ENCODE data around the gene SPATA3.

The SPATA3 gene

DNA sequence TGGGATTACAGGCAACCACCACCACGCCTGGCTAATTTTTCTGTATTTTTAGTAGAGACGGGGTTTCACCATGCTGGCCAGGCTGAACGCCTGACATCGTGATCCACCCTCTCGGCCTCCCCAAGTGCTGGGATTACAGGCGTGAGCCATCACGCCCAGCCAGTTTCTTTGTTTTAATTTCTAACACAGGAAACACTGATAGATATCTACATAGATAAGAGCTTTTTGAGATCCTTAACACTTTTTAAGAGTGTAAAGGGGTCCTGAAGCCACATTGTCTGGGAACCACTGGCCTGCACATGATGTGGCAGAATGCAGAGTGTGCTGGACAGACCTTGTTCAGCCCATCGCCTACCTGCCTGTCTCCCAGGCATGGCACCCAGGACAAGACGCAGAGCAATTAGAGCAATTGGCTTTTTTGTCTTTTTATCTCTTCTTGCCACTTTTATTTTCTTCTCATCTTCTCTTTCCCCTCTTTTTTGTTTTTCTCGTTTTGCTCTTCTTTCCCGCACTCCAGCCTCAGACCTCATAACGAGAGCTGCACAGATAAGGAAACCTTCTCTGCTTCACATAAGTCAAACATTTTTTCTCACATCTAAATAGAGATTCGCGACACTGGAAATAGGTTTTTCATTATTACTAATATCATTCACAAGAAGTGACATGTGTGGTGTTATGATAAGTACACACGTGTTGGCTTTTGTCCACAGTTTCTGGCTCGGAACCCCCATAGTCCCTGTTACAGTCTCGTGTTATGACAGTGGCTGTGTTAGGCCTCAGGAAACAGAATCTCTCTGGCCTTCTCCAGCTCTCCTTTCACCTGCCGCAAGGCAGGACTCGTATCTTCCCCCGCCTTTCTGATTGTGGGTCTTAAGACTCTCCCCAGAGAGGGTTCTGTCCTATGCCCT lies 45.7 kb upstream of the SPATA3 start:
- no peaks in the 10 kb centered on the region for H3K36me3 ChIP-seq (ENCODE audit: control insufficient read depth in 1 of 2, insufficient read depth in 2 of 2, low read length in 2 of 2)
- peak overlapping the region; percentile 78 for H2BK12ac ChIP-seq (ENCODE audit: low read length)
- WGBS (ENCODE audit: extremely low coverage, insufficient coverage, insufficient read length): no CpG with 5 or more reads among the region's 20 CpGs
- H4K12ac ChIP-seq (ENCODE audit: low read depth, low read length): no peak overlapping the region
- H3K9ac ChIP-seq (ENCODE audit: low read length): no peak overlapping the region
- peak overlapping the region; percentile 21 for H4K91ac ChIP-seq (ENCODE audit: low read depth, low read length)
- peak overlapping the region; percentile 11 for H2BK120ac ChIP-seq (ENCODE audit: insufficient read depth, low read length, poor library complexity)
- peak overlapping the region; percentile 22 for H4K8ac ChIP-seq (ENCODE audit: low read depth, low read length)
- no peak overlapping the region for H3K14ac ChIP-seq (ENCODE audit: low read length)
- DNase-seq: no peak
- H3K4me1 ChIP-seq (ENCODE audit: control insufficient read depth in 1 of 2, insufficient read depth in 2 of 2, low read length in 2 of 2): peaks cover 11 to 25% of the 10 kb centered on the region in 2 experiments
- no peak overlapping the region for H3K4me2 ChIP-seq (ENCODE audit: low read length)
- peaks cover 8% of the 10 kb centered on the region for H3K79me1 ChIP-seq (ENCODE audit: low read length)
- peaks cover 5% of the 10 kb centered on the region for H3K9me3 ChIP-seq (ENCODE audit: insufficient read depth, low read depth, low read length)
- no peaks in the 10 kb centered on the region for H3K79me2 ChIP-seq (ENCODE audit: control insufficient read depth, insufficient read depth, low read length, poor library complexity)
- H3K4me3 ChIP-seq (ENCODE audit: low read depth, low read length): no peak overlapping the region
- no peak overlapping the region for H3K18ac ChIP-seq (ENCODE audit: low read length)
- no peak overlapping the region for H2AK5ac ChIP-seq (ENCODE audit: low read length)
- no peak overlapping the region for H3K27ac ChIP-seq (ENCODE audit: low read depth, low read length)
- no peak overlapping the region for H2BK5ac ChIP-seq (ENCODE audit: low read depth, low read length, poor library complexity)
- H3K4ac ChIP-seq (ENCODE audit: low read depth, low read length): no peak overlapping the region
- H2AFZ ChIP-seq (ENCODE audit: insufficient read depth, low read length, poor library complexity): no peak overlapping the region
- no peaks in the 10 kb centered on the region for H3K27me3 ChIP-seq (ENCODE audit: insufficient read depth, low read length)
- H3K23ac ChIP-seq (ENCODE audit: low read length): no peak overlapping the region

DNA sequence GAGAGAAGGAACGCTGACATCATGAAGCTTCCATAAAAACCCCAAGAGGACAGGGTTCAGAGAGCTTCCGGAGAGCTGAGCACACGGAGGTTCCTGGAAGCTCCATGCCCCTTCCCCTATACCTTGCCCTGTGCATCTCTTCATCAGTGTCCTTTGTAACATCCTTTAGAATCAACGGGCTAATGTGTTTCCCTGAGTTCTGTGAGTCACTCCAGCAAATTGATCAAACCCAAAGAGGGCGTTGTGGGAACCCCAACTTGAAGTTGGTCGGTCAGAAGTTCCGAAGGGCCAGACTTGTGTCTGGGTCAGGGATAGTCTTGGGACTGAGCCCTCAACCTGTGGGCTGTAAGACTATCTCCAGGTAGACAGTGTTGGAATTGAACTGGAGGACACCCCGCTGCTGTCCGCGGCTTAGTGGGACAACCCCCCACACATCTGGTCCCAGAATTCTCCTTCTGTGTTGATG lies 45.0 kb upstream of the SPATA3 start:
- H3K4me2 ChIP-seq (ENCODE audit: low read length): no peak overlapping the region
- H2BK12ac ChIP-seq (ENCODE audit: low read length): peak overlapping the region; percentile 79
- H3K18ac ChIP-seq (ENCODE audit: low read length): no peak overlapping the region
- no peak overlapping the region for H2AFZ ChIP-seq (ENCODE audit: insufficient read depth, low read length, poor library complexity)
- peak overlapping the region; percentile 40 for H4K91ac ChIP-seq (ENCODE audit: low read depth, low read length)
- peak overlapping the region; percentile 48 for H3K4ac ChIP-seq (ENCODE audit: low read depth, low read length)
- H4K12ac ChIP-seq (ENCODE audit: low read depth, low read length): no peak overlapping the region
- H4K8ac ChIP-seq (ENCODE audit: low read depth, low read length): peak overlapping the region; percentile 22
- no peaks in the 10 kb centered on the region for H3K27me3 ChIP-seq (ENCODE audit: insufficient read depth, low read length)
- no peak overlapping the region for H3K27ac ChIP-seq (ENCODE audit: low read depth, low read length)
- H3K9ac ChIP-seq (ENCODE audit: low read length): no peak overlapping the region
- no peak overlapping the region for H3K23ac ChIP-seq (ENCODE audit: low read length)
- H3K4me3 ChIP-seq (ENCODE audit: low read depth, low read length): no peak overlapping the region
- H2BK5ac ChIP-seq (ENCODE audit: low read depth, low read length, poor library complexity): no peak overlapping the region
- H2AK5ac ChIP-seq (ENCODE audit: low read length): peak overlapping the region; percentile 15
- peaks cover 11 to 24% of the 10 kb centered on the region in 2 experiments for H3K4me1 ChIP-seq (ENCODE audit: control insufficient read depth in 1 of 2, insufficient read depth in 2 of 2, low read length in 2 of 2)
- no CpG with 5 or more reads among the region's 10 CpGs for WGBS (ENCODE audit: extremely low coverage, insufficient coverage, insufficient read length)
- H2BK120ac ChIP-seq (ENCODE audit: insufficient read depth, low read length, poor library complexity): peak overlapping the region; percentile 38
- peaks cover 7% of the 10 kb centered on the region for H3K79me1 ChIP-seq (ENCODE audit: low read length)
- DNase-seq: no peak
- no peaks in the 10 kb centered on the region for H3K36me3 ChIP-seq (ENCODE audit: control insufficient read depth in 1 of 2, insufficient read depth in 2 of 2, low read length in 2 of 2)
- peaks cover 5% of the 10 kb centered on the region for H3K9me3 ChIP-seq (ENCODE audit: insufficient read depth, low read depth, low read length)
- H3K14ac ChIP-seq (ENCODE audit: low read length): peak overlapping the region; percentile 56
- H3K79me2 ChIP-seq (ENCODE audit: control insufficient read depth, insufficient read depth, low read length, poor library complexity): no peaks in the 10 kb centered on the region

DNA sequence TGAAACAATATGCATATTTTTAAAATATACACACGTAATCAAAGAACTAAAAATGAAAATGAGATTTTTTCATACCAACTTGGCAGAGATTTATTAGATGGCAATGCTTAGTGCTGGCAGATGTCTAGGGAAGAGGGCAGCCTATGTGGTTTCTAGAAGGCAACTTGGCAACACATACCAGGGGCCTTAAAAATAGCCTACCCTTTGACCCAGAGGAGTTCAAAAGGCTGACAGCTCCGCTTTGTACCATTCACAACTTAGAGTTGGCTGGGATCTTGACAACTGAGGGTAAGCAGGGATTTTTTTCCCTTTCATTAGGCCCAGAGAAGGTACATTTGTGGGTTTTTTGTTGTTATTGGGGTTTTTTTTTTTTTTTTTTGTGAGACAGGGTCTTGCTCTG lies 44.5 kb upstream of the SPATA3 start:
- DNase-seq: no peak

DNA sequence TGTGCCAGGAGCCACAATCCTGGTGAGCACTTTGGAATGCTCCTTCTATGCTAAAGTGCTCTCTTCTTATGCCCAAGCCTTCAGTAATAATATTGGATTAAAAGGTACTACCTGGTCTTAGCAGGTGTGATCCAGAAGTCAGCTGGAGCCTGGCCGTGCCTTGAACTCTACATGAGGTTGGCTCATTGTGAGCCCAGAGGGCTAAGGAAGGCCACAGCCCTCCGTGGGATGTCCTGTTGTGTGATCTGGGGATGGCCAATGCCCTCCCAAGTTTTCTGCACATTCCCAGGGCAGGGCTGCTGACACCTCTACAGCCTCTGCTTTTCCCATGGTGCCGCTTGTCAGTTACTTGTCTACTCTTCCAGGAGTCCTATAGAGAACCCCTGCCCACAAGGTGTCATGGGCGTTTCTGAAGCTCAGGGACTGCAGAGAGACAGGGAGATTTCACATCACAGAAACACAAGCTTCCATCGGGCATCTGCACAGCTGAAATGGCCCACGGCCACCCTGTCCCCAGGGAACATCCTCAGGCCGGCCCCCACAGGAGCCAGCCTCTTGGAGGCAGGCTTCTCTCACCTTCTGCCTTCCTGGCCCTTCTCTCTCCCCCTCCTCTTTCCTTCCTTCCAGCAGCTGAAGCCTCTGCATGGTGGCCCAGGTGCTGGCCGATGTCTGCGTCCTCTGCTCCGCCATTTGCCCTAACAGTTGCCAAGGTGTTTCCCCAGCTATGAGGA lies 43.5 kb upstream of the SPATA3 start:
- no peak overlapping the region for H3K23ac ChIP-seq (ENCODE audit: low read length)
- H3K18ac ChIP-seq (ENCODE audit: low read length): no peak overlapping the region
- no peak overlapping the region for H2AFZ ChIP-seq (ENCODE audit: insufficient read depth, low read length, poor library complexity)
- H3K4ac ChIP-seq (ENCODE audit: low read depth, low read length): no peak overlapping the region
- peaks cover 5% of the 10 kb centered on the region for H3K9me3 ChIP-seq (ENCODE audit: insufficient read depth, low read depth, low read length)
- no peaks in the 10 kb centered on the region for H3K36me3 ChIP-seq (ENCODE audit: control insufficient read depth in 1 of 2, insufficient read depth in 2 of 2, low read length in 2 of 2)
- H3K27me3 ChIP-seq (ENCODE audit: insufficient read depth, low read length): no peaks in the 10 kb centered on the region
- H2BK5ac ChIP-seq (ENCODE audit: low read depth, low read length, poor library complexity): no peak overlapping the region
- H3K27ac ChIP-seq (ENCODE audit: low read depth, low read length): no peak overlapping the region
- DNase-seq: no peak
- no peak overlapping the region for H4K8ac ChIP-seq (ENCODE audit: low read depth, low read length)
- no peak overlapping the region for H4K12ac ChIP-seq (ENCODE audit: low read depth, low read length)
- no peak overlapping the region for H3K14ac ChIP-seq (ENCODE audit: low read length)
- no CpG with 5 or more reads among the region's 10 CpGs for WGBS (ENCODE audit: extremely low coverage, insufficient coverage, insufficient read length)
- peak overlapping the region; percentile 22 for H4K91ac ChIP-seq (ENCODE audit: low read depth, low read length)
- peaks cover 10 to 17% of the 10 kb centered on the region in 2 experiments for H3K4me1 ChIP-seq (ENCODE audit: control insufficient read depth in 1 of 2, insufficient read depth in 2 of 2, low read length in 2 of 2)
- no peaks in the 10 kb centered on the region for H3K79me2 ChIP-seq (ENCODE audit: control insufficient read depth, insufficient read depth, low read length, poor library complexity)
- no peak overlapping the region for H2BK120ac ChIP-seq (ENCODE audit: insufficient read depth, low read length, poor library complexity)
- no peak overlapping the region for H2BK12ac ChIP-seq (ENCODE audit: low read length)
- H3K79me1 ChIP-seq (ENCODE audit: low read length): peaks cover 4% of the 10 kb centered on the region
- H2AK5ac ChIP-seq (ENCODE audit: low read length): no peak overlapping the region
- no peak overlapping the region for H3K4me2 ChIP-seq (ENCODE audit: low read length)
- H3K4me3 ChIP-seq (ENCODE audit: low read depth, low read length): no peak overlapping the region
- no peak overlapping the region for H3K9ac ChIP-seq (ENCODE audit: low read length)

More for the DNA sequence above, 44.5 kb upstream of the SPATA3 start:
- no peak overlapping the region for H3K23ac ChIP-seq (ENCODE audit: low read length)
- no peak overlapping the region for H2BK5ac ChIP-seq (ENCODE audit: low read depth, low read length, poor library complexity)
- H3K4ac ChIP-seq (ENCODE audit: low read depth, low read length): no peak overlapping the region
- H2BK120ac ChIP-seq (ENCODE audit: insufficient read depth, low read length, poor library complexity): no peak overlapping the region
- H2AK5ac ChIP-seq (ENCODE audit: low read length): no peak overlapping the region
- no peak overlapping the region for H3K4me3 ChIP-seq (ENCODE audit: low read depth, low read length)
- WGBS (ENCODE audit: extremely low coverage, insufficient coverage, insufficient read length): no CpG with 5 or more reads among the region's 2 CpGs
- peaks cover 6% of the 10 kb centered on the region for H3K79me1 ChIP-seq (ENCODE audit: low read length)
- H3K14ac ChIP-seq (ENCODE audit: low read length): no peak overlapping the region
- no peak overlapping the region for H3K27ac ChIP-seq (ENCODE audit: low read depth, low read length)
- H3K18ac ChIP-seq (ENCODE audit: low read length): no peak overlapping the region
- H3K4me1 ChIP-seq (ENCODE audit: control insufficient read depth in 1 of 2, insufficient read depth in 2 of 2, low read length in 2 of 2): peaks cover 10 to 22% of the 10 kb centered on the region in 2 experiments
- no peak overlapping the region for H2BK12ac ChIP-seq (ENCODE audit: low read length)
- no peak overlapping the region for H3K9ac ChIP-seq (ENCODE audit: low read length)
- H2AFZ ChIP-seq (ENCODE audit: insufficient read depth, low read length, poor library complexity): no peak overlapping the region
- no peaks in the 10 kb centered on the region for H3K79me2 ChIP-seq (ENCODE audit: control insufficient read depth, insufficient read depth, low read length, poor library complexity)
- H4K91ac ChIP-seq (ENCODE audit: low read depth, low read length): no peak overlapping the region
- H4K8ac ChIP-seq (ENCODE audit: low read depth, low read length): no peak overlapping the region
- H3K36me3 ChIP-seq (ENCODE audit: control insufficient read depth in 1 of 2, insufficient read depth in 2 of 2, low read length in 2 of 2): no peaks in the 10 kb centered on the region
- H3K9me3 ChIP-seq (ENCODE audit: insufficient read depth, low read depth, low read length): peaks cover 5% of the 10 kb centered on the region
- H4K12ac ChIP-seq (ENCODE audit: low read depth, low read length): no peak overlapping the region
- H3K27me3 ChIP-seq (ENCODE audit: insufficient read depth, low read length): no peaks in the 10 kb centered on the region
- no peak overlapping the region for H3K4me2 ChIP-seq (ENCODE audit: low read length)

Data from trophoblast cell (in vitro differentiated cells and primary cell).